Breast epithelium (tissue), 4 donors: ENCODE measurements around the gene CSMD2. TPM values are rescaled to one million over a fixed set of nuclear protein-coding genes. Genes with fewer than 3 reads are reported as not detected.

Experiments
- DNase-seq, 2 donors: peaks; one replicate each; pipeline ENCODE4 v3.0.0-alpha.2; 2019; ENCODE audit warnings: low spot score in 2 of 2
- H3K27ac ChIP-seq, 2 donors: fragments of 200-600 bp; sonication (generic) in 1 of 2; one replicate each; pipeline ENCODE4 v1.5.1; 2016 to 2019; ENCODE audit warnings: mild to moderate bottlenecking in 1 of 2
- H3K27me3 ChIP-seq, 2 donors: fragments of 200-600 bp; sonication (generic) in 1 of 2; one replicate each; pipeline versions ENCODE4 v1.5.1 to v1.6.0; 2017 to 2019; ENCODE audit warnings: control low read depth in 1 of 2, mild to moderate bottlenecking in 1 of 2
- H3K36me3 ChIP-seq: fragments of 200-600 bp; one replicate; pipeline ENCODE4 v1.5.1; 2019
- H3K4me1 ChIP-seq, 2 donors: fragments of 200-600 bp; sonication (generic); one replicate each; pipeline ENCODE4 v1.5.1; 2016 to 2019; ENCODE audit warnings: control low read depth in 1 of 2
- H3K4me3 ChIP-seq, 3 donors: fragments of 200-600 bp; sonication (generic); 1 replicate in 2 of 3; 2 replicates in 1 of 3; pipeline ENCODE4 v1.5.1; 2016 to 2019; ENCODE audit warnings: mild to moderate bottlenecking in 3 of 3, moderate library complexity in 2 of 3
- H3K9me3 ChIP-seq, 2 donors: fragments of 200-600 bp; sonication (generic) in 1 of 2; one replicate each; pipeline ENCODE4 v1.5.1; 2016 to 2019; ENCODE audit warnings: control low read depth in 1 of 2
- CTCF ChIP-seq, 3 donors: fragments of 450-650 bp; IDR thresholded peaks; one replicate each; pipeline ENCODE4 v1.5.1; 2016 to 2017; ENCODE audit warnings: antibody characterized with exemption in 3 of 3, mild to moderate bottlenecking in 3 of 3, moderate library complexity in 3 of 3
- POLR2A ChIP-seq: fragments of 450-650 bp; IDR thresholded peaks from one replicate; pipeline ENCODE4 v1.6.1; 2016; ENCODE audit warnings: antibody characterized with exemption, mild to moderate bottlenecking, moderate library complexity
- POLR2AphosphoS5 ChIP-seq, 3 donors: sonication (generic); formaldehyde crosslinking; IDR thresholded peaks; one replicate each; pipeline ENCODE4 v1.6.1; 2017; ENCODE audit warnings: antibody characterized with exemption in 3 of 3
- intact Hi-C: fragments of 100-400 bp; cut with DNase I; formaldehyde crosslinking; loops from one replicate; pipeline ENCODE4 v1.15.1; 2023; ENCODE audit warnings: low total_unique reads
- total RNA-seq, 3 donors: library from RNA; depleted of rRNA; stranded (reverse); fragments of >200 nt; gene quantifications; one replicate each; pipeline ENCODE4 v1.1.0, GENCODE V29; 2016

CSMD2 gene
- total RNA-seq, 3 donors from 2014 or later = 0.33 to 2.6 (median 0.44) TPM

DNA sequence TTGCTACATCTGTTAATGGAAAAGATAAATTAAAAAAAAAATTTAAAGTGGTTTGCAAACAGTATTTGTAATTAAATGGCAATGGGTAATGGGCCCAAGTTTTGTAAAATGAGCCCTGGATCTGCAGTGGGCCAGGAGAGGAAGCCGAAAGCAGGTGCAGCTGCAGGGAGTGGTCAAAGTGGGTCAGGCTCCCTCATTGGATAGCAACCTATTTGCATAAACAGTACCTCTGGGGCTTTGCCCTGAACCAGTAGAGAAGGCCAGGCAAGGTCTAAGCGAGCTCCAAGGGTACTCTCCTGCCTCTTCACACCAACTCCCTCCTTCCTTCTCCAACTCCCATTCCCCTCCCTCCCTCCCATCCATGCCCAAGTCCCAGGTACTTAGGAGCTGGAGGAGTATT lies 162.2 kb downstream of the CSMD2 start:
- H3K36me3 ChIP-seq = no peaks in the 10 kb centered on the region
- no peaks in the 10 kb centered on the region for H3K27me3 ChIP-seq
- H3K27ac ChIP-seq = no peak overlapping the region
- no peaks in the 10 kb centered on the region for H3K9me3 ChIP-seq
- TF ChIP-seq POLR2A (no peak), CTCF (IDR thresholded peaks at IDR 0.05) (no peak)
- H3K4me1 ChIP-seq = no peaks in the 10 kb centered on the region
- H3K4me3 ChIP-seq = no peak overlapping the region
- DNase-seq = no peak
- intact Hi-C loops = no loop called here

DNA sequence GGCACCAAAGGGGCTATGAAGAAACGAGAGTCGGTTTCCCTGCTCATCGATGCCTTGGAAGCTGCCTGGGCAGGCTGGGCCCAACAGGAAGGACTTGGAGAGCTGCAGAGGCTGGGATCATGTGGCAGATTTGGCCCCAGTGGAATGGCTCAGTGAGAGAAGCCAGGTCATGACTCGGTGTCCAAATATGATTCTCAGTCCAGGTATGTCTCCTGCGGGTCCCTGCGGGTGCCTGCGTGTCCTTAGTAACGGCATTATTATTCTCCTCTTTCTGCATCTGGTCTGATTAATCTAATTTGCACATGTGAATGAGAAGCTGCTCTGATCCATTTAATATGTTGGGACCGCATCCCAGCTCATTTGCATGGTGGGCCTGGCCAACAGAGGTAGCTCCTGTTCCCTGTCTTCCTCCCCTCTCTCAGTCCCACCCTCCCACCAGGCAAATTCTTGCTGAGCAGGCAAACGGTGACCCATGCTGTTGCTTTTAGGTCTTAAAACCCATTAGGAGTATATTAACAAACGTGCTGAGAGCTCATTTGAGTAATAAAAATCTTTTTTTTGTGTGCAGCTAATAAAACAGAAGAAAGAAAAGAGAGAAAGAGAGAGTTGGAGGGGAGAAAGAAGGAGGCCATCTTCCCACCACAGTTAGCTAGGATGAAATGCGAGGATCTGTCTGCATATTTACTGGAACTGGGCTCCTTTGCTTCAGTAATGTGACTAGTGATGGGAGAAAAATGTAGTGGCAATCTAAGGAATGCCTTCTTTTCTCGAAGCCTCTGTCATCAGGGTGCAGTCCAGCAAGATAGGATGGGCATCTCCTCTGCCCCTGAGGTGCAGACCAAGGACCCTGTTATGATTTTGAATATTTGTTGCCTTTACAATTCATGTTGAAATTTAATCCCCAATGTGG lies 167.6 kb downstream of the CSMD2 start:
- no peak for TF ChIP-seq POLR2AphosphoS5 (IDR thresholded peaks at IDR 0.05)
- TF ChIP-seq POLR2A = no peak
- TF ChIP-seq CTCF (IDR thresholded peaks at IDR 0.05) = no peak
- no peak for DNase-seq
- Histone ChIP-seq H3K36me3 (no peaks in the 10 kb centered on the region), H3K4me1 (no peaks in the 10 kb centered on the region), H3K4me3 (no peak overlapping the region), H3K27me3 (peaks cover 0 to 5% of the 10 kb centered on the region in 2 donors), H3K27ac (no peak overlapping the region), H3K9me3 (no peaks in the 10 kb centered on the region)
- intact Hi-C loops = no loop called here

DNA sequence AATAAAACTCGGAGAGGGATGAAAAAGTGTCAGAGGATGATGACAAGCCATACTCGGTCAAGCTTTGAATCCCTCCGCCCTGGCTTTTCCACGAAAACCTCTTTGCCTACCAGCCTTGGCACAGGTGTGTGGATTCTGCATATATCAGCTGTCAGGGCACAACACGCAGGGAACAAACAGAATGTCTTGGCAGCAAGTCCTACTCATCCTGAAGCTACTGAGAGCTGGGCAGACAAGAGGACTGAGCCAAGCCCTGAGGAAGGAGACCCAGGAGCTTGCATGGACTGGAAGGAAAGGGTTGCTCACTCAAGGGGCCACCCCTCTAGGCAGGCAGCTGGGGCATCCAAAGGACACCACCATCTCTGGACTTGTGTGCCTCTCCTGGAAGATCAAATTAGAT lies 168.7 kb downstream of the CSMD2 start:
- Histone ChIP-seq H3K27me3 (peaks cover 0 to 5% of the 10 kb centered on the region in 2 donors), H3K4me1 (no peaks in the 10 kb centered on the region), H3K36me3 (no peaks in the 10 kb centered on the region), H3K9me3 (no peaks in the 10 kb centered on the region), H3K27ac (no peak overlapping the region), H3K4me3 (no peak overlapping the region)
- intact Hi-C loops = no loop called here
- no peak for DNase-seq
- no peak for TF ChIP-seq POLR2AphosphoS5 (IDR thresholded peaks at IDR 0.05)
- no peak for TF ChIP-seq POLR2A
- no peak for TF ChIP-seq CTCF (IDR thresholded peaks at IDR 0.05)

GRCh38 chr1:33993301-33993700 lies 171.7 kb downstream of the CSMD2 start:
- Histone ChIP-seq H3K4me1 (no peaks in the 10 kb centered on the region), H3K4me3 (no peak overlapping the region), H3K27me3 (peaks cover 0 to 5% of the 10 kb centered on the region in 2 donors), H3K9me3 (no peaks in the 10 kb centered on the region), H3K36me3 (no peaks in the 10 kb centered on the region), H3K27ac (no peak overlapping the region)
- DNase-seq = no peak
- intact Hi-C loops = no loop called here
- TF ChIP-seq POLR2AphosphoS5 (IDR thresholded peaks at IDR 0.05) (no peak), POLR2A (no peak), CTCF (IDR thresholded peaks at IDR 0.05) (no peak)

GRCh38 chr1:33990281-33990680 lies 174.7 kb downstream of the CSMD2 start:
- intact Hi-C loops = no loop called here
- no peak for DNase-seq
- H3K27me3 ChIP-seq = peaks cover 0 to 5% of the 10 kb centered on the region in 2 donors

More at GRCh38 chr1:33990281-33990680, 174.7 kb downstream of the CSMD2 start:
- Histone ChIP-seq H3K4me1 (peaks cover 0 to 11% of the 10 kb centered on the region in 2 donors), H3K27ac (no peak overlapping the region), H3K36me3 (no peaks in the 10 kb centered on the region), H3K4me3 (no peak overlapping the region), H3K9me3 (no peaks in the 10 kb centered on the region)
- TF ChIP-seq CTCF (IDR thresholded peaks at IDR 0.05) = no peak
- no peak for TF ChIP-seq POLR2A
- TF ChIP-seq POLR2AphosphoS5 (IDR thresholded peaks at IDR 0.05) = no peak
